VCaP (cell line): Measurements from ENCODE around the gene HNRNPA0.

Experiments
- H3K27ac ChIP-seq: fragments of 450-650 bp; 2 replicates; pipeline ENCODE4 v1.5.1; 2017
- TF ChIP-seq, protein P1 (sequence below): fragments of 450-650 bp; conservative IDR thresholded peaks from 2 replicates; pipeline ENCODE4 v1.5.1; 2017; ENCODE audit warnings: mild to moderate bottlenecking, moderate library complexity

HNRNPA0 gene

DNA sequence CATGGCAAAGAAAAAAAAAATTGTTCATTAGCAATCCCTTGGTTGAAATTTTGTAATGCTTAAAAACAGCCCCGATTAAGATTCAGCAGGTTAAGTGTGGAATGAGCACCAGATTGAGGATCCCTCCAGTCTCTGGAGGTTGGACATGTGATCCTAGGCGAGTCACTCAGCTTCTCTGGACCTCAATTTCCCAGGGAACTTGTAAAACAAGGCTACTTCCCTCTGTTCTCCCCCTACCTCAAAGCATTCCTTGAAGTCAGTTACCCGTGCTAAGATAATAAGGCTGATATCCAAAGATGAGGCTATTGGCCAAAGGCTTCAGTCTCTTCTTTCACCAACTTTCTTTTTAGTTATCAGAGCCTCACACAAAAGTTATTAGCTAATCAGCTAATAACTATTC lies 21.2 kb downstream of the HNRNPA0 start:
- TF ChIP-seq, protein P1, sequence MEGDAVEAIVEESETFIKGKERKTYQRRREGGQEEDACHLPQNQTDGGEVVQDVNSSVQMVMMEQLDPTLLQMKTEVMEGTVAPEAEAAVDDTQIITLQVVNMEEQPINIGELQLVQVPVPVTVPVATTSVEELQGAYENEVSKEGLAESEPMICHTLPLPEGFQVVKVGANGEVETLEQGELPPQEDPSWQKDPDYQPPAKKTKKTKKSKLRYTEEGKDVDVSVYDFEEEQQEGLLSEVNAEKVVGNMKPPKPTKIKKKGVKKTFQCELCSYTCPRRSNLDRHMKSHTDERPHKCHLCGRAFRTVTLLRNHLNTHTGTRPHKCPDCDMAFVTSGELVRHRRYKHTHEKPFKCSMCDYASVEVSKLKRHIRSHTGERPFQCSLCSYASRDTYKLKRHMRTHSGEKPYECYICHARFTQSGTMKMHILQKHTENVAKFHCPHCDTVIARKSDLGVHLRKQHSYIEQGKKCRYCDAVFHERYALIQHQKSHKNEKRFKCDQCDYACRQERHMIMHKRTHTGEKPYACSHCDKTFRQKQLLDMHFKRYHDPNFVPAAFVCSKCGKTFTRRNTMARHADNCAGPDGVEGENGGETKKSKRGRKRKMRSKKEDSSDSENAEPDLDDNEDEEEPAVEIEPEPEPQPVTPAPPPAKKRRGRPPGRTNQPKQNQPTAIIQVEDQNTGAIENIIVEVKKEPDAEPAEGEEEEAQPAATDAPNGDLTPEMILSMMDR = no peak
- no peak overlapping the region for H3K27ac ChIP-seq

DNA sequence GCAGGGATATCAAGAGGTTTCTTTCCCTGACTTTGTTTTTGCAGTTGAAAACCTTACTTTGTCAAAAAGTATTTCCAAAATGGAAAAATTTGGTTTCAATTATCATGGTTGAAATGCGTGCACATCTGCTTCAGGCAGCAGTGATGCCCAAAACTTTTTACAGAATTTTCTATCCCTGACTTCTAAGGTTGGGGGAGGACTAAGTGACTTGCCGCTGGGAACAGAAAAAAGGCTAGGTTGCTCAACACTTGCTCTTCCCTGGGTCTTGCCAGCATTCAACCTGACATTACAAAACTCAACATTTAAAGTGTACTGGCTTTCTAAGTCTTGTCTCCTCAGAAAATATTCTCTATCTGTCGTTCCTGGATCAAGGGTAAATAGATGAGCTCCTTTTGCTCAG lies 23.0 kb downstream of the HNRNPA0 start:
- TF ChIP-seq, protein P1 = no peak
- H3K27ac ChIP-seq = no peak overlapping the region

DNA sequence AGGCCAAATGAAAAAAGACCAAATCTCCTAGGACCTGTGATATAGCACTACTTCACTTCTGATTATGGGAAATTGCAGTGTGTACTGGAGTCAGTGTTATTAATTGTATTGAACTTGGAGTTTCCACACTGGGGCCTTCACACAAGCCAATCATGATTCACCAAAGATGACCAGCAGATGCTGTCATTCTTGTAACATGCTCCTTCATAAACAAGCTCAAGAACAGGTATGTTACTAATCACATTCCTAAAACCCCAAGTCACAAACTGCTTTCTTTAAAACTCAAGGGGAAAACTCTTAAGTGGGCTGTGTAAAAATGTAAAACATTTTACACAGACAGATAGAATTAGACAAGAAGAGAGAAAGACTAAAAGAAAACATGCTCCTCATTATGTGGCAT lies 23.8 kb downstream of the HNRNPA0 start:
- no peak overlapping the region for H3K27ac ChIP-seq
- TF ChIP-seq, protein P1 = no peak

- TF ChIP-seq, protein P1 = no peak
- H3K27ac ChIP-seq = no peak overlapping the region
Measured at GRCh38 chr5:137728048-137728447, 26.1 kb downstream of the HNRNPA0 start.

DNA sequence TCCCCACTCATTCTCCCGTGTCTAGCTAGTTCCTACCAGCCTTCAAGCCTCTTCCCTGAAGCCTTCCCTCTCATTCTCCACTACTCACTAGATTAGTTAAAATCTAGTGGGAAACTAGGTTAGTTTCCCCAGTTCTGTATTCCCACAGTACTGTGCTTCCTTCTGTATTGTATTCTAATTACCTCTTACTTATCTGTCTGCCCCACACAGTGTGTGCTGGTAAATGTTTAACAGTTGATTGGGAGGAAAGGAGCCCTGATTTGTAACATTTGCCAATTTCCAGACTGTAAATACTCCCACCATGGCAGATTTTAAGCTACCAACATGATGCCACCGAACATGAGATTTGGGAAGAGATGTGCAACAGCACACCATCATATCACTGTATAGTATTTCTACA lies 26.5 kb downstream of the HNRNPA0 start:
- TF ChIP-seq, protein P1 = no peak
- H3K27ac ChIP-seq = no peak overlapping the region

DNA sequence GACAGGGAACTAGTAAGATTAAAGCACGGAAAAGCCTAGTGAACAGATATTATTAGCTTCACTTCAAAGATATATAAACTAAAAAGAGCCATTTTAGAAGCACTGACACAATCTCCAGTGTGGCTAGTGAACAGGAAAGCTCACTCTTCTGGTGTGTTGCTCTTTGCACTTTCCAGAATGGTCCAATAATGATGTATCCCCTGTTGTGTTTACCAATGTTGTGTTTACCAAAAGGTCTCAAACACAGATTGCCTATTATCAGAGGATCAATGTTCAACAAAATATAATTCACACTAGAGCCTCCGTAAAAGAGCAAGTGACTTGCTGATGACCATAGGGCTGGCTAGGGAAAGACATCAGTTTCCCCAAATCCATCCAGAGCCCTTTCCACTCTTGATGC lies 29.9 kb downstream of the HNRNPA0 start:
- TF ChIP-seq, protein P1 = no peak
- H3K27ac ChIP-seq = no peak overlapping the region

DNA sequence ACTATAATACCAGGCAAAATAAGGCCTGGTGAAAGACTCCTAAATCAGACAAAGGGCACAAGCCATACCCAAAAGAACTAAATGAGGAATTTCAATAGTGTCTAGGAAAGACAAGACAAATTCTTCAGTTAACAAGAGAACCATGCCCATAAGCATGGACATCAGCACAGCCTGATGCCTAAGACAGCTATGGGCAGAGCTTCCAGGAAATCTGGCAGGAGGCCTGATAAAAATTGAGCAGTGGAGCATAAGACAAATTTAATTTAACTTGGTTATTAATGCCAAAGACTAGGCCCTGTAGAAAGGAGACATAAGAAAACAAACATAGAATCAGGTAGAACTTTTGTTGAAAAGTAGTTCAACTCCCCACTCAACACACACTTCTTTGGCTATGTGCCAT lies 35.6 kb downstream of the HNRNPA0 start:
- TF ChIP-seq, protein P1 = no peak
- H3K27ac ChIP-seq = no peak overlapping the region

DNA sequence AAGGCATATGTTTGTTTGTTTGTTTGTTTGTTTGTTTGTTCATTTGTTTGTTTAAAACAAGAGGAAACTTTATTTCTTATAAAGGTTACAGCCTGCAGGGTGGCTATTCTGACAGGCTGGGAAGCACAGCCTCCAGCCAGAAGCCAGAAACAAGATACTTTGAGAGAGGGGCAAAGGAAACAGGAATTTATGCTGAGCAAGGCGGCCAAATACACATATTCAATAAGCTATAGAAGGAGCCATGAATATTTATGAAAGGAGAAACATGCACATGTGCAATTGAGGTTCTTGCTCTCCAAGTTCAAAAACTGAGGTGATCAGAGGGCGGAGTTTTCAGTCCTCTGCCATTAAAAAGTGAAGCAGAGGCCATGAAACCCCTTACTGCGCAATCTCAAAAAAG lies 37.8 kb downstream of the HNRNPA0 start:
- TF ChIP-seq, protein P1 = no peak
- H3K27ac ChIP-seq = no peak overlapping the region
